HepG2 (cell line): Measurements from ENCODE around the gene KCTD18. TPM values are rescaled to one million over a fixed set of nuclear protein-coding genes. Genes with fewer than 3 reads are reported as not detected.

Source experiments
- ATAC-seq: fragments of 200-7000 bp; cut with Tn5 transposase; 3 replicates; pipeline ENCODE4 v1.9.1; 2020; ENCODE audit warnings: mild to moderate bottlenecking, moderate library complexity
- BruUV-seq: library from RNA; stranded (reverse); fragments of 400-500 nt; replicated peaks from 2 replicates; lab custom pipeline; 2021; lab: Mats Ljungman, UMichigan
- CTCF ChIA-PET: fragments of 300-600 bp; formaldehyde crosslinking; extraction: SDS; loops from one replicate; lab custom pipeline; 2021; ENCODE audit warnings: low total read pairs, inconsistent platforms, low intra/inter-chr PET ratio; lab: Yijun Ruan, JAX
- POLR2A ChIA-PET: fragments of 350-600 bp; sonication (Branson Sonifier 250); formaldehyde crosslinking; loops from one replicate; lab custom pipeline; 2020; ENCODE audit warnings: antibody characterized with exemption, inconsistent platforms; lab: Yijun Ruan, JAX
- DNase-seq: peaks from one replicate; pipeline ENCODE4 v3.0.0-alpha.2; 2015; ENCODE audit warnings: low spot score
- FAIRE-seq: peaks from 3 replicates; lab custom pipeline; 2011; peaks lifted over from hg19 to GRCh38; lab: Jason Lieb, UNC
- H2AFZ ChIP-seq: one replicate; pipeline ENCODE4 v1.6.1; 2011; ENCODE audit warnings: low read length, inconsistent platforms
- H3K27ac ChIP-seq: fragments of 300-600 bp; 3 replicates; pipeline ENCODE4 v1.8.0; 2011; ENCODE audit warnings: mixed run types, mild to moderate bottlenecking, mixed read lengths, low read length, inconsistent platforms; ENCODE audit not compliant: insufficient read depth; ENCODE audit errors: extremely low read length
- H3K27me3 ChIP-seq, 2 experiments: fragments of 200-600 bp in 1 of 2; 2 replicates in 1 of 2; 3 replicates in 1 of 2; pipeline versions ENCODE4 v1.6.0 to v1.8.0; 2011; ENCODE audit warnings: low read length in 2 of 2, mild to moderate bottlenecking in 2 of 2, moderate library complexity in 2 of 2, inconsistent platforms in 1 of 2; ENCODE audit not compliant: insufficient read depth in 2 of 2, control insufficient read depth in 1 of 2
- H3K36me3 ChIP-seq, 2 experiments: fragments of 200-600 bp in 1 of 2; replicated peaks in 1 of 2; 2 replicates in 1 of 2; 3 replicates in 1 of 2; pipeline versions ENCODE4 v1.5.1 to v1.8.0; 2011; ENCODE audit warnings: low read length in 2 of 2, inconsistent platforms in 1 of 2; ENCODE audit not compliant: insufficient read depth in 2 of 2, control insufficient read depth in 1 of 2
- H3K4me1 ChIP-seq: 2 replicates; pipeline ENCODE4 v1.5.1; 2012; ENCODE audit warnings: low read length, inconsistent platforms; ENCODE audit not compliant: insufficient read depth
- H3K4me2 ChIP-seq: 2 replicates; pipeline ENCODE4 v1.6.0; 2011; ENCODE audit warnings: low read depth, low read length, inconsistent platforms
- H3K4me3 ChIP-seq, 3 experiments: fragments of 200-600 bp in 1 of 3; sonication (generic), shearing (Covaris generic) in 1 of 3; replicated peaks in 1 of 3; 2 replicates each; pipeline ENCODE4 v1.5.1; 2011 to 2016; ENCODE audit warnings: low read length in 3 of 3, inconsistent platforms in 2 of 3, low read depth in 2 of 3, mild to moderate bottlenecking in 2 of 3, control low read depth in 1 of 3, mixed read lengths in 1 of 3; ENCODE audit not compliant: insufficient read depth in 1 of 3
- H3K79me2 ChIP-seq: one replicate; pipeline ENCODE4 v1.6.1; 2011; ENCODE audit warnings: low read length, inconsistent platforms; ENCODE audit not compliant: insufficient read depth
- H3K9ac ChIP-seq: 2 replicates; pipeline ENCODE4 v1.6.0; 2011; ENCODE audit warnings: mild to moderate bottlenecking, low read depth, low read length, inconsistent platforms; ENCODE audit not compliant: insufficient read depth
- H3K9me3 ChIP-seq: 2 replicates; pipeline ENCODE4 v1.5.1; 2012; ENCODE audit warnings: mild to moderate bottlenecking, low read length
- H4K20me1 ChIP-seq: 2 replicates; pipeline ENCODE4 v1.6.0; 2011; ENCODE audit warnings: inconsistent platforms, mild to moderate bottlenecking, low read length, moderate library complexity; ENCODE audit not compliant: insufficient read depth
- ARNT2 ChIP-seq: sonication (generic); formaldehyde crosslinking; IDR thresholded peaks from 2 replicates; pipeline ENCODE4 v1.8.0; 2022; ENCODE audit warnings: mild to moderate bottlenecking, low read depth, missing genetic modification reagents, moderate library complexity
- ATAD3A ChIP-seq: sonication (generic); formaldehyde crosslinking; IDR thresholded peaks from 2 replicates; pipeline ENCODE4 v1.4.0; 2020; ENCODE audit warnings: missing genetic modification reagents
- DR1 ChIP-seq: sonication (generic); formaldehyde crosslinking; IDR thresholded peaks from 2 replicates; pipeline ENCODE4 v1.8.0; 2021; ENCODE audit warnings: mild to moderate bottlenecking, missing genetic modification reagents, inconsistent platforms
- ELF1 ChIP-seq: sonication (generic); formaldehyde crosslinking; IDR thresholded peaks from 2 replicates; pipeline ENCODE4 v1.4.0; 2020; ENCODE audit warnings: missing genetic modification reagents
- HMG20B ChIP-seq: conservative IDR thresholded peaks from 2 replicates; pipeline ENCODE4 v1.6.1; 2016; ENCODE audit warnings: missing genetic modification reagents, missing compliant biosample characterization
- KAT7 ChIP-seq: IDR thresholded peaks from 2 replicates; pipeline ENCODE4 v1.6.1; 2018; ENCODE audit warnings: borderline replicate concordance, missing compliant biosample characterization
- KMT2A ChIP-seq: sonication (generic); formaldehyde crosslinking; IDR thresholded peaks from 2 replicates; pipeline ENCODE4 v1.4.0; 2020; ENCODE audit warnings: missing genetic modification reagents
- MLLT10 ChIP-seq: sonication (generic); formaldehyde crosslinking; IDR thresholded peaks from 2 replicates; pipeline ENCODE4 v1.4.0; 2020; ENCODE audit warnings: missing genetic modification reagents
- PITX1 ChIP-seq: sonication (generic); formaldehyde crosslinking; IDR thresholded peaks from 2 replicates; pipeline ENCODE4 v1.5.1; 2020; ENCODE audit warnings: mild to moderate bottlenecking, missing genetic modification reagents
- RFX3 ChIP-seq: IDR thresholded peaks from 2 replicates; pipeline ENCODE4 v1.6.1; 2016; ENCODE audit warnings: missing biosample characterization, missing genetic modification reagents
- THAP7 ChIP-seq: sonication (generic); formaldehyde crosslinking; IDR thresholded peaks from 2 replicates; pipeline ENCODE4 v1.8.1; 2023; ENCODE audit warnings: mild to moderate bottlenecking, missing genetic modification reagents
- YY1 ChIP-seq: IDR thresholded peaks from 2 replicates; pipeline ENCODE4 v1.6.1; 2011; ENCODE audit warnings: low read length, low read depth, moderate library complexity, mild to moderate bottlenecking; ENCODE audit not compliant: insufficient read depth, insufficient replicate concordance
- ZNF281 ChIP-seq: sonication (generic); formaldehyde crosslinking; IDR thresholded peaks from 2 replicates; pipeline ENCODE4 v1.4.0; 2020; ENCODE audit warnings: missing genetic modification reagents, borderline replicate concordance
- ZNF317 ChIP-seq: sonication (generic); formaldehyde crosslinking; IDR thresholded peaks from 2 replicates; pipeline ENCODE4 v1.5.0; 2020; ENCODE audit warnings: mild to moderate bottlenecking, missing genetic modification reagents
- ZNF430 ChIP-seq: sonication (generic); formaldehyde crosslinking; IDR thresholded peaks from 2 replicates; pipeline ENCODE4 v1.9.0; 2021; ENCODE audit warnings: mild to moderate bottlenecking, missing genetic modification reagents
- ZNF746 ChIP-seq: sonication (generic); formaldehyde crosslinking; IDR thresholded peaks from 2 replicates; pipeline ENCODE4 v1.8.0; 2022; ENCODE audit warnings: mild to moderate bottlenecking, missing genetic modification reagents
- ZNF749 ChIP-seq: sonication (generic); formaldehyde crosslinking; IDR thresholded peaks from 2 replicates; pipeline ENCODE4 v1.8.0; 2022; ENCODE audit warnings: mild to moderate bottlenecking, missing genetic modification reagents, moderate library complexity, borderline replicate concordance
- ZSCAN29 ChIP-seq: sonication (generic); formaldehyde crosslinking; conservative IDR thresholded peaks from 2 replicates; pipeline ENCODE4 v1.4.0; 2020; ENCODE audit warnings: mild to moderate bottlenecking, missing genetic modification reagents
- WGBS: methylation state at CpG from one replicate; pipeline ENCODE4 v1.1.6; 2017; ENCODE audit warnings: low lambda C conversion rate; 5-methylcytosine and 5-hydroxymethylcytosine counted together
- in situ Hi-C: cut with HindIII; loops from 2 replicates; pipeline ENCODE4 v1.10.0; 2017; ENCODE audit warnings: low pct_unique_long_range_greater_than_20kb; ENCODE audit not compliant: extremely low pct_ligation_motif_present
- intact Hi-C: fragments of 100-400 bp; cut with micrococcal nuclease; formaldehyde crosslinking; loops from one replicate; pipeline ENCODE4 v1.10.0; 2022; ENCODE audit not compliant: unreplicated experiment
- polyA plus RNA-seq, 8 experiments: library from polyadenylated mRNA; depleted of rRNA in 3 of 8; stranded (reverse) in 7 of 8; unstranded in 1 of 8; fragments of >200 nt; fragmentation: Illumina TruSeq in 4 of 8; extraction: Trizol in 4 of 8; gene quantifications; 2 replicates each; pipeline versions ENCODE4 v1.2.1 to v1.2.3, GENCODE V29; 2011 to 2016; ENCODE audit warnings: low read depth in 4 of 8, missing spikeins in 1 of 8, mixed read lengths in 1 of 8; ENCODE audit not compliant: insufficient read depth in 1 of 8
- total RNA-seq, 5 experiments: library from RNA; depleted of rRNA; stranded (reverse); fragments of >200 nt; fragmentation: Illumina TruSeq; extraction: Trizol; gene quantifications; 2 replicates each; pipeline ENCODE4 v1.2.3, GENCODE V29; 2016; ENCODE audit warnings: low read depth in 1 of 5

KCTD18 gene
- total and polyA plus RNA-seq, 2 of the 13 experiments (the other 11 are each of a cell fraction or from before 2014, with no cell fraction given): 2.2 to 7.1 TPM

GRCh38 chr2:200486529-200486928 lies 23.3 kb downstream of the KCTD18 start:
- intact Hi-C loops (loop anchor here (10.0 kb wide), 1 partner anchor 248 kb away; no protein-coding TSS in a partner anchor), in situ Hi-C loops (loop anchor here (10.0 kb wide), 2 partner anchors 218 to 512 kb away; no protein-coding TSS in a partner anchor)
- no peaks in the 10 kb centered on the region for H4K20me1 ChIP-seq
- ChIA-PET CTCF (no interaction called here), POLR2A (no interaction called here)
- WGBS: 87% methylated on average over 2 of the region's 2 CpGs
- H2AFZ ChIP-seq: no peak overlapping the region
- no peak overlapping the region for H3K4me3 ChIP-seq
- H3K4me2 ChIP-seq: no peak overlapping the region
- H3K36me3 ChIP-seq: peaks cover 0 to 6% of the 10 kb centered on the region in 2 experiments; a peak in 1 of 5 replicates
- ATAC-seq: no peak
- H3K27ac ChIP-seq: no peak overlapping the region
- FAIRE-seq: no peak
- no peaks in the 10 kb centered on the region for H3K79me2 ChIP-seq
- no peaks in the 10 kb centered on the region for H3K27me3 ChIP-seq
- H3K9me3 ChIP-seq: no peaks in the 10 kb centered on the region
- H3K9ac ChIP-seq: no peak overlapping the region
- no TSS peak for BruUV-seq
- no peak for DNase-seq
- peaks cover 40% of the 10 kb centered on the region for H3K4me1 ChIP-seq
- TF ChIP-seq ARNT2: no peak
- TF ChIP-seq ATAD3A (CRISPR knock-in tag): no peak
- TF ChIP-seq ZSCAN29 (CRISPR knock-in tag): no peak
- no peak for TF ChIP-seq KMT2A (CRISPR knock-in tag)
- TF ChIP-seq ZNF749 (CRISPR knock-in tag): no peak
- no peak for TF ChIP-seq PITX1 (CRISPR knock-in tag)
- no peak for TF ChIP-seq ZNF281 (CRISPR knock-in tag)
- TF ChIP-seq YY1: no peak
- TF ChIP-seq DR1 (CRISPR knock-in tag): no peak
- no peak for TF ChIP-seq THAP7
- no peak for TF ChIP-seq MLLT10 (CRISPR knock-in tag)
- no peak for TF ChIP-seq ZNF746 (CRISPR knock-in tag)
- no peak for TF ChIP-seq ZNF317
- no peak for TF ChIP-seq HMG20B (CRISPR knock-in tag)
- no peak for TF ChIP-seq RFX3 (CRISPR knock-in tag)
- TF ChIP-seq ELF1 (CRISPR knock-in tag): no peak
- no peak for TF ChIP-seq KAT7 (CRISPR knock-in tag)
- TF ChIP-seq ZNF430 (CRISPR knock-in tag): no peak
